Thymus (tissue), 11 donors: Measurements from ENCODE around the gene PDIA6. TPM values are rescaled to one million over a fixed set of nuclear protein-coding genes. Genes with fewer than 3 reads are reported as not detected.

ENCODE experiments used
- DNase-seq, 9 donors: peaks; one replicate each; pipeline ENCODE4 v3.0.0-alpha.2; 2013; ENCODE audit warnings: low spot score in 9 of 9, low read depth in 6 of 9, missing footprints in 1 of 9
- H3K27ac ChIP-seq, 2 donors: one replicate each; pipeline ENCODE4 v1.5.1; 2013; ENCODE audit warnings: control low read depth in 1 of 2, low read depth in 1 of 2, low read length in 1 of 2, mild to moderate bottlenecking in 1 of 2, moderate library complexity in 1 of 2
- H3K27me3 ChIP-seq, 2 donors: one replicate each; pipeline ENCODE4 v1.5.1; 2013; ENCODE audit warnings: low read length in 1 of 2; ENCODE audit not compliant: control insufficient read depth in 2 of 2, insufficient read depth in 1 of 2
- H3K36me3 ChIP-seq, 2 donors: one replicate each; pipeline ENCODE4 v1.5.1; 2013; ENCODE audit warnings: low read length in 1 of 2, mild to moderate bottlenecking in 1 of 2, moderate library complexity in 1 of 2; ENCODE audit not compliant: control insufficient read depth in 2 of 2, insufficient read depth in 2 of 2
- H3K4me1 ChIP-seq, 2 donors: one replicate each; pipeline ENCODE4 v1.5.1; 2013; ENCODE audit warnings: low read length in 2 of 2; ENCODE audit not compliant: control insufficient read depth in 2 of 2, insufficient read depth in 2 of 2
- H3K4me3 ChIP-seq, 2 donors: one replicate each; pipeline ENCODE4 v1.5.1; 2013; ENCODE audit warnings: low read length in 2 of 2, control low read depth in 1 of 2, mild to moderate bottlenecking in 1 of 2
- H3K9me3 ChIP-seq, 2 donors: one replicate each; pipeline ENCODE4 v1.5.1; 2013; ENCODE audit warnings: low read length in 1 of 2, mild to moderate bottlenecking in 1 of 2; ENCODE audit not compliant: control insufficient read depth in 2 of 2, insufficient read depth in 1 of 2
- WGBS: extraction: QIAGEN DNeasy Blood & Tissue Kit; methylation state at CpG from one replicate; pipeline ENCODE4 v1.1.7; 2013; 5-methylcytosine and 5-hydroxymethylcytosine counted together
- polyA plus RNA-seq: library from polyadenylated mRNA; stranded (reverse); fragments of 200-250 nt; gene quantifications from one replicate; pipeline ENCODE4 v1.2.3, GENCODE V29; 2013
- total RNA-seq: library from RNA; stranded (reverse); fragments of 120-200 nt; gene quantifications from one replicate; pipeline ENCODE4 v1.2.4, GENCODE V29; 2013
- donor health status: healthy.

The PDIA6 gene
- total and polyA plus RNA-seq, 2 donors: 75.1 to 124 TPM

DNA sequence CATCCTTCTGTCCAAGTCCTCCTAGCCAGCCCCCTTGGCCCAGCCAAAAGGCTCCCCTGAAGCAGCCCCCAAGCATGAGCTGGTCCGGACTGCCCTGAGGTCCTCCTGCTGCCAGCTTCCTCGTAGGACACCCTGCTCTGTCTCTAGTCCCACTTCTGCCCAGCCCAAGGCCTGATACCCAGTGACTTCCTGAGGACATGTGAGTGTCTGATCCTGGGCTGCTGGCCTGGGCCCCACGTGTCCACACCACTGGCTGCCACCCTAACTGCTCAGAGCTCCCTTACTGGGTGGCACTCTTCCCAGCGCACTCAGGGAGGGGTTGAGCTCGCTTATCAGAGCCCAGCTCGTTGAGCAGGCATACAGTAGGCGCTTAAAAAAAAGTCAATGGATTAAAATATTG is 34.4 kb upstream of the PDIA6 start:
- peaks cover 0 to 19% of the 10 kb centered on the region in 2 donors for H3K27me3 ChIP-seq
- DNase-seq: no peak
- WGBS: 86% methylated on average over 7 of the region's 7 CpGs
- no peak overlapping the region for H3K4me3 ChIP-seq
- no peaks in the 10 kb centered on the region for H3K36me3 ChIP-seq
- H3K27ac ChIP-seq: no peak overlapping the region
- no peaks in the 10 kb centered on the region for H3K9me3 ChIP-seq
- H3K4me1 ChIP-seq: no peaks in the 10 kb centered on the region

DNA sequence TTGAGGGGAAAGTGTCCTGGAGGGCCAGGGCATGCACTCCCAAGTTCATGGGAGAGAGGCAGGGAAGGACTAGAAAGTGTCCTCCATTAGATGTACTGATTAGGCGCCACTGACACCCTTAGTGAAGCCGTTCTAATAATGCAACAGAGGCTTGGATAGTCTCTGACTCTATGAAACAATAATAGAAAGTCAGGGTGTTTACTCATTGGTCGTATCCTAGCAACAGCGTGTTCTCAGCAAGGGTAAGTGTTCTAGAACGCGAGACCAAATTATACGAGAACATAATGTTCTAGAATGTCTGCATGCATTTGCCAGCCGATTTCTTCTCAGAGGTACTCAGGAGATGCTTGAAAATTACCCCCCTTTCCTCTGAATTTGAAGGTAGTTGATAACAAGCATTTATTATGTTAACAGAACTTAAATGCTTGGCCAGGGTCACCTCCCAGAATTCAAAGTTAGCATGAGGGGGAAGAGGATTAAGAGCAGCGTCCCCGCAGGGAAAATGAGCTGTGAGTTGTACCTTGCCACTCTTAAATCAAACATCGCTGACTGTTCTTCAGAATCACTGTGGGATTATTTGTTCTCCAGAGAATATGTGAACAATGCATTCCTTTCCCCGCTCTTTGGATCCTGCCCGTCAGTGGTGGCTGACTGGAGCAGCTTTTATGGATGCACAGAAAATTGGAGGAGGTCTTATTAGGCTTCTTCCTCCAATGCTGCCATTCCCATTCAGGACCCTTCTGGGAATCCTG is 33.7 kb upstream of the PDIA6 start:
- no peak overlapping the region for H3K4me3 ChIP-seq
- H3K27me3 ChIP-seq: peaks cover 0 to 20% of the 10 kb centered on the region in 2 donors
- peaks cover 0 to 4% of the 10 kb centered on the region in 2 donors for H3K9me3 ChIP-seq
- H3K4me1 ChIP-seq: no peaks in the 10 kb centered on the region
- no peak for DNase-seq
- no peaks in the 10 kb centered on the region for H3K36me3 ChIP-seq
- H3K27ac ChIP-seq: no peak overlapping the region
- 94% methylated on average over 13 of the region's 13 CpGs for WGBS

DNA sequence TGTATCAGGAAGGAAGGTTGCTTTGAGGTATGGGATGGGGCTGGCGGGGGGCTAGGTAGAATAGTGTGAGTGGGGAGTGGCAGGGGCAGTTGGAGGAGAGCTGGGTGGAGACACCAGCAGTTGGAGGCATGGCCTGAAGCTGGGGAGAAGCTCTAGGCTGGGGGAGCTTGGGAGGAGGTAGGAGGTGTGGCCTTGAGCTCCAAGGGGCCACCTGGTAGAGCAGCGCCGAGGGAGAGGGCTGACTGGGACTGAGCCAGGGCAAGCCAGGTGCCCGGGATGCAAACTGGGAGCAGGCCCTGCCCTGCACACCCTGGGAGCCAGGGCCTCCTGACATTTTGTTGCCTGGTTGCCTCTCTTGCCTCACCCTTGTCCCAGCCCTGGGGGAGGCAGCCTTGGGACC is 33.1 kb upstream of the PDIA6 start:
- no peaks in the 10 kb centered on the region for H3K36me3 ChIP-seq
- peaks cover 0 to 21% of the 10 kb centered on the region in 2 donors for H3K27me3 ChIP-seq
- no peak for DNase-seq
- H3K9me3 ChIP-seq: peaks cover 0 to 9% of the 10 kb centered on the region in 2 donors
- no peak overlapping the region for H3K4me3 ChIP-seq
- H3K4me1 ChIP-seq: no peaks in the 10 kb centered on the region
- H3K27ac ChIP-seq: no peak overlapping the region
- WGBS: 81% methylated on average over 4 of the region's 4 CpGs

GRCh38 chr2:10844097-10844496 is 31.5 kb upstream of the PDIA6 start:
- no peaks in the 10 kb centered on the region for H3K4me1 ChIP-seq
- no peak for DNase-seq
- H3K36me3 ChIP-seq: no peaks in the 10 kb centered on the region
- peaks cover 2 to 9% of the 10 kb centered on the region in 2 donors for H3K9me3 ChIP-seq
- no peak overlapping the region for H3K27ac ChIP-seq
- H3K4me3 ChIP-seq: no peak overlapping the region
- peaks cover 0 to 25% of the 10 kb centered on the region in 2 donors for H3K27me3 ChIP-seq
- 64% methylated on average over 12 of the region's 12 CpGs for WGBS

DNA sequence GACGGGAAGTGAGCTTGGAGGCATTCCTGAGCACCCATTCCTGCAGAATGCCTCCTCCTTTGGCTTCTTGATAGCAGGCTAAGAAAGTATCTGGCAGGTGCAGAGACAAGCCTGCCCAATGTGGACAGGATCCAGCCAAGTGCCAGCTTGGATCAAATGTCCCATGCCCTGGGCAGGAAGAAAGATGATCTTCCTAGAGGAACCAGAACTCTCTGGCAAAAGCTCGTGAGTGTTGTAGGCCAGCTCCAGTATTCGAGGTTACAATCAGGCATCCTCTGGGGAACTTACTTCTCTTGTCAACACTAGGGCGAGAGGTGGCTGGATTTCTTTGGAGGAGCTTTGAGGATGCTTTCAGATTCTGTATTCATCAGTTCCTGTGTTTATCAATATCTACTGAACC is 29.9 kb upstream of the PDIA6 start:
- H3K36me3 ChIP-seq: no peaks in the 10 kb centered on the region
- DNase-seq: no peak
- H3K9me3 ChIP-seq: peaks cover 2 to 9% of the 10 kb centered on the region in 2 donors
- peaks cover 0 to 25% of the 10 kb centered on the region in 2 donors for H3K27me3 ChIP-seq
- 80% methylated on average over 4 of the region's 4 CpGs for WGBS
- H3K4me1 ChIP-seq: no peaks in the 10 kb centered on the region
- no peak overlapping the region for H3K27ac ChIP-seq
- H3K4me3 ChIP-seq: no peak overlapping the region

DNA sequence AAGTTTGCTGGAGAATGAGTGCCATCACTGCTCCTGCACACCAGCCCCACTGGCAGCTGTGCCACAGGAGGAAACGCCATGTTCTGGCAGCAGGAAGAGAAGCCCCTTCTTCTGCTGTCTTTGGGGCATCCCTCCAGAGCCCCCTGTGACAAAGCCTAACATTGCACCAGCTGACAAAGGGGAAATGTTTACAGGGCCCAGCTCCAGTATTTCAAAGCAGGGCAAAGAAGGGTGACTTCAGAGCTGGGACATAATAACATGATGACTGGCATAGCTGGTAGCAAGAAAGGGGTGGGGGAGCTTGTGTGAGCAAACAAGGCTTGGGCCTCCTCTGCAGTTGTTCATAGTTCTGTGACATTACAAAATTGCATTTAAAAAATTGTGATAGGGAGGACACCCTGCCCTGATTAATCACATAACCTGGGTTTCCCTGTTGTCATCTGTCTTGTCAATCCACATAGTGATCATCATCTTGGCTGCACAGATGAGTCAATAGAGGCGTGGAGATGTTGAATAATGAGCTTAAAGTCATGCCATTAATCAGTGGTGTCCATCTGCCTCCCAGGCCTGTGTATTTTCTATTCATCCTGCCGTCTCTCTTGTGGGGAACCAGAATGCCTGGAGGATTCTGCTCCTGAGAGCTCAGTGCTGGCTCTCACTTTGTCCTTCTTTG is 29.1 kb upstream of the PDIA6 start:
- Histone ChIP-seq H3K27ac (no peak overlapping the region), H3K36me3 (no peaks in the 10 kb centered on the region), H3K4me1 (no peaks in the 10 kb centered on the region), H3K27me3 (peaks cover 0 to 28% of the 10 kb centered on the region in 2 donors), H3K4me3 (no peak overlapping the region), H3K9me3 (peaks cover 2 to 9% of the 10 kb centered on the region in 2 donors)
- DNase-seq: no peak
- WGBS: 73% methylated on average over 3 of the region's 3 CpGs

DNA sequence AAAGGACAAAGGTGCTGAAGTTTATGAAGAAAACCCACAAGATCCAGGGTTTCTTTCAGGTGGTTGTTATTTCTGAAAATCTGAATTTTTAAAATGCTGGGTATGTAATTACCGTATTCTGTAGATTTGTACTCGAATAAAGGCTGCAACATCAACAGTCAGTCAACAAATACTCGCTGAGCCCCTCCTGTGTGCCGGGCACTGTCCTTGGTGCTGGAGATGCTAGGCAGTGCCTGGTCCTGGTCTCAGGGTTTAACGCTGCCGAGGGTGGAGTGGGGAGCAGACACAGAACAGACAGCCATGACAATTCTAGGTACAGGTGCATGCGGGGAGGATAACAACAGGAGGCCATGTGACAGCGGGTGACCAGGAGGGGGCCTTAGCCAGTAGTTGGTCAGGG is 27.2 kb upstream of the PDIA6 start:
- H3K27ac ChIP-seq: no peak overlapping the region
- 48% methylated on average over 8 of the region's 8 CpGs for WGBS
- peaks cover 0 to 8% of the 10 kb centered on the region in 2 donors for H3K4me1 ChIP-seq
- peaks cover 2 to 9% of the 10 kb centered on the region in 2 donors for H3K9me3 ChIP-seq
- H3K27me3 ChIP-seq: peaks cover 0 to 31% of the 10 kb centered on the region in 2 donors
- no peak overlapping the region for H3K4me3 ChIP-seq
- no peaks in the 10 kb centered on the region for H3K36me3 ChIP-seq
- peak in 2 of 9 donors; percentile 32 to 44 for DNase-seq

GRCh38 chr2:10838734-10839133 is 26.1 kb upstream of the PDIA6 start:
- peaks cover 0 to 29% of the 10 kb centered on the region in 2 donors for H3K27me3 ChIP-seq
- WGBS: 76% methylated on average over 3 of the region's 3 CpGs
- no peak overlapping the region for H3K27ac ChIP-seq
- no peak overlapping the region for H3K4me3 ChIP-seq
- peaks cover 2 to 9% of the 10 kb centered on the region in 2 donors for H3K9me3 ChIP-seq
- no peak for DNase-seq
- peaks cover 0 to 16% of the 10 kb centered on the region in 2 donors for H3K4me1 ChIP-seq
- no peaks in the 10 kb centered on the region for H3K36me3 ChIP-seq
